ENCODE data around the gene COL15A1.

GRCh38 chr9:98972716-98973115, 29.0 kb downstream of the COL15A1 start:
- no peak for TF ChIP-seq CTCF (IDR thresholded peaks at IDR 0.05 in 4 of 5, conservative IDR thresholded peaks at IDR 0.05 in 1 of 5)
- no peak for TF ChIP-seq POLR2A (IDR thresholded peaks at IDR 0.05)

All from gastrocnemius medialis (tissue), 4 donors.